ENCODE measurements around the gene KCNH1.
"Not testable (repeated sequence)": the region's sequence is repeated elsewhere in the genome, so short reads cannot be mapped to it uniquely, and the experiment has no call there.

KCNH1 gene

GRCh38 chr1:211068976-211069375 is 65.0 kb downstream of the KCNH1 start:
- no peak for DNase-seq (ENCODE audit: low spot score)
- no peak for TF ChIP-seq CTCF (IDR thresholded peaks at IDR 0.05; ENCODE audit: extremely low read depth, missing control alignments)

- DNase-seq (ENCODE audit: low spot score): no peak
- no peak for TF ChIP-seq CTCF (IDR thresholded peaks at IDR 0.05; ENCODE audit: extremely low read depth, missing control alignments)
These were observed 67.1 kb downstream of the KCNH1 start for GRCh38 chr1:211066781-211067384.

- not testable (repeated sequence) for DNase-seq (ENCODE audit: low spot score)
These were observed 92.1 kb downstream of the KCNH1 start for GRCh38 chr1:211041838-211042237.

GRCh38 chr1:211037095-211037494 is 96.9 kb downstream of the KCNH1 start:
- TF ChIP-seq CTCF (IDR thresholded peaks at IDR 0.05; ENCODE audit: extremely low read depth, missing control alignments): no peak
- DNase-seq (ENCODE audit: low spot score): no peak

GRCh38 chr1:211036381-211037060 is 97.4 kb downstream of the KCNH1 start:
- no peak for DNase-seq (ENCODE audit: low spot score)
- no peak for TF ChIP-seq CTCF (IDR thresholded peaks at IDR 0.05; ENCODE audit: extremely low read depth, missing control alignments)

GRCh38 chr1:211035821-211036380 is 98.0 kb downstream of the KCNH1 start:
- DNase-seq (ENCODE audit: low spot score): no peak

GRCh38 chr1:211033921-211034525 is 99.9 kb downstream of the KCNH1 start:
- TF ChIP-seq CTCF (IDR thresholded peaks at IDR 0.05; ENCODE audit: extremely low read depth, missing control alignments): no peak
- DNase-seq (ENCODE audit: low spot score): no peak

More at GRCh38 chr1:211035821-211036380, 98.0 kb downstream of the KCNH1 start:
- TF ChIP-seq CTCF (IDR thresholded peaks at IDR 0.05; ENCODE audit: extremely low read depth, missing control alignments): no peak
